Amygdala (tissue), 56 donors: ENCODE measurements around the gene HES7.
"Not testable (repeated sequence)": the region's sequence is repeated elsewhere in the genome, so short reads cannot be mapped to it uniquely, and the experiment has no call there.

Source experiments
- DNase-seq, 56 donors: peaks; one replicate each; lab custom pipeline; 2025; lab: John Stamatoyannopoulos, UW

HES7 gene

DNA sequence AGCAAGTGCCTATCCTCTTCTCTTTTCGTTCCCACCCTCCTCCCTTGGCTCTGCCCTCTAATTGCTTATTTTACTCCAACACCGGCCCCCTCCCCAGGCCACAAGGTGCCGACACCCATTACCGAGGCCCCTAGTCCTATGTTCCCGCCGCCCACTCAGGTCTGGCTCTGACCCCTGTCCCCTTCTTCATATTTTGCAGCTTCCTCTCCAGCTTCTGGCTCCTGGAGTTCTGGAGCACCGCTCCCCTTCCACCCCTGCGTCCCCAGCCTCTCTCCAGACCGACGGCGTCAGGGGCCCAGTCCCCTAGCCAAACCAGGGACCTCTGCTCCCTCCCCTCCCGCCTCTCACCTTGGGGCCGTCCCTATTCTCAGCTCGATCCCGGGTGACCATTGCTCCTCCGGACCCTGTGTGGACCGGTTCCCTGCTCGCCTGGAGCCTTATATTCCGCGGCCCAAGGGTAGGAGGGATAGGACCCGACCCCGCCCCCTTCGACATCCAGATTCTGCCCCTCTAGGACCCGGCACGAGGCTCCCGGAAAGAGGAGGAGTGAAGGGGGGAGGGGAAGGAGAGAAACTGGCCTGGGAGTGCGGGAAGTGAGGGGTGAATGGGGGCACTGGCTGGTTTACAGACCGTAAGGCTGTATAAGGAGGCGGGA lies at the start of gene HES7:
Gene HES7 (minus strand): TSS at position 412 of the 655 bp plus-strand sequence. CDS start 22 bp downstream, at position 390.
- no peak for DNase-seq

DNA sequence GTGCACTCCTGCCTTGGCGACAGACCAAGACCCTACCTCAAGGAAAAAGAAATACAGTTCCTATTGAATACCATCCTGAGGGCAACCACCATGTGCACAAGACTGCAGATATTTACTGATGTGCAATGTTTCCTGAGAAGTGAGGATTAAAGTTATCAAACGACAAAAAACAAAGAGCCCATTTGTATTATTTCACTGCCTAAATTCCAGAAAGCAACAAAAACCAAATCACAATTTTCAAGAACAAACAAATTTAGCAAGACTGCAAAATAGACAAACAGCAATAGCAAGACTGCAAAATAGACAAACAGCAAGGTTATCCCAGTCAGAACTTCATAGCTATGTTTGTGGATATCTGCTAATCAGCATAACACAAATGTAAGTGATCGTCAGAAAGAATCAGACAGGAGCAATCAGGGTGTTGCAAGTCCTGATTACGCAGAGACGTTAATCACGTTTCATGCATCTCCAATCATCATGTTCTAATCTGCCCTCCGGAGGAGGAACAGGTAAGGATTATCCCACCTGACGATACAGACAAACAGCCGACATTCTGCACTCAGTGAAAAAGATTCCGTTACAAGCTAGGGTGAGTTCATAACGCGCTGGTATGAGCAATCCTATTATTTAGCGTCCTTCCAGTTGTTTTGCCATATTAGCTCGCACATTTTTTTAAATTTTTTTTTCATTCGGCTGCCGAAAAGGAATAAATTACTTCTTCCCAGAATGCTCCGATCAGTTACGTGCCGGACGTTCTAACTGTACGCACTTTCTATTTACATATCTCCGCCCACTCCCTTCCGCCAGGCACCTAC lies 49.4 kb upstream of the HES7 start:
- DNase-seq, result peak in 50 of 56 donors; percentile 24 to 94 (median 76)

- not testable (repeated sequence) for DNase-seq
These were observed 46.3 kb upstream of the HES7 start for GRCh38 chr17:8170186-8170585.

DNA sequence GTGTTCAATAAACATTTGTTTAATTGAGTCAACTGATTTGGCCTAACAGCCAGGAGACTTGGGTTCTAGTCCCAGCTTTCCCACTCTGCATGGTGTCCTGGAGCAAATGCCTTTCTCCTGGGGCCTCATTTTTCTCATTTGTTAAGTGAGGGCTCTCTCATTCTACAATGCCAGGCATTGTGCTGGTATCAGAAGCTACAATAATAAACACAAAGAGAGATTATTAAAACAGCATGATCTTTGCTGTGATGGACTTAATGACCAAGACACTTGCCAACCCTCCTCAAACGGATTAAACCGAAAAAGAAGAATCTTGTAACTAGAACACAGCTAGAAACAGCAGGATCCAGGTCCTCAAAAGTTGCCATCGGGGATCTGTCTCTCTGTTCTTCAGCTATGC lies 43.6 kb upstream of the HES7 start:
- no peak for DNase-seq

- DNase-seq, result no peak
These were observed 42.8 kb upstream of the HES7 start for GRCh38 chr17:8166731-8167130.

DNA sequence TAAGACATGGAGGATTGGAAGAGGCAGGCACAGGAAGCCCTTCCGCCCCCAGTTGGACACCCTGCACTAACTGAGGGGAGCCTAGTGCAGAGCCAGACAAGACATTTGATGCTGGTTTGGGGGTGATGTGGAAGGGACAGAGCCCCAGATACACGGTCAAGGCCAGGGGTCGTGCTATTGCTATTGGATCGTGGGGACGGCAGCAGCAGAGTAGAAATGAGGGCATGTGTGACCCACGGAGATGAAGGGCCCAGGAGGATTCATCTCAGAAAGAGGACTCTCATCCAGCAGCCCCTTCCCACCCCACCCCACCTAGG lies 40.9 kb upstream of the HES7 start:
- DNase-seq, result no peak

- peak in 35 of 56 donors; percentile 16 to 78 (median 45) for DNase-seq
These were observed 40.3 kb upstream of the HES7 start for GRCh38 chr17:8163978-8164814.

DNA sequence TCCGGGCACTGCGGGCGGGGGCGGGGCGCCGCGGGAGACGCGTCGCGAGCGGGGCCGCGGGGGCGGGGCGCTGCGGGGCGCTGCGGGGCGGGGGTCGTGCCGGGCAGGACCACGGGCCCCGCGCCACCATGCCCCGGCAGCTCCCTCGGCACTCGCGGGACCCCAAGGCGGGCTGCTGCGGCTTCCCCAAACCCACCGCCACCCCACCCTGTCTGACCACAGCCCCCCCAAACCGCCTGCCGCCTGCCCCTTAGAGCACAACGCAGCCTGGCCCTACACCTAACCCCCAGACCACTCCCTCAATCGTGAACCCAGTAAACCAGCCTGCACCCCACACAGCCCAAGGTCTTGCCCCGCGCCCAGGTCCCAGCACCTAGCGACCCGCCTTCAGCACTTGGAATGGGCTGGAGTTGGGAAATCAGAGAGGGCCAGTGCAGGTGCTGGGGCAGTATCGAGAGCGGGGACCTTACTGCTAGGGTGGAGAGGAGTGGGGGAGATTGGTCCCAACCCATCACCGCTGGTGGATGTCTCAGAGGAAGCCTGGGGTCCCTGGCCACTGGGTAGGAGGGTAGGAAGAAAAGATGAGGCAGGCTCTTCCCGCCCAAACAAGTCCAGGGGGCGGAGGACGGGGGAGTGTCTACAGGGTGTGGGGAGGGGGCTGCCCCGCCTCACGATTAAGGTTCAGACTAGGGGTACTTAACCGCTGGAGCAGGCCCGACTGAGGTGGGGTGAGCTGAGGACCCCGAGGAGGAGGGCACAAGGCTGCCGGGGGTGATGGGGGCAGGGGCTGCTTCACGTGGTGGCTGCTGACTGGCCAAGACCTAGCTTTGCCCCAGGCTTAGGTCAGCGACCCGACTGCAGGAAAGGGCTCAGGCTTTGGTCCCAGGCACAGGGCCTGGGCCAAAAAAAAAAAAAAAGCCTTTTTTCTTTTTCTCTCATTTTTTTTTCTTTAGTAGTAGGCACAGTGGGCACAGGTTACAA lies 39.4 kb upstream of the HES7 start:
- DNase-seq, result peak in 16 of 56 donors; percentile 20 to 69 (median 54)

- DNase-seq, result peak in 45 of 56 donors; percentile 30 to 89 (median 66)
These were observed 38.5 kb upstream of the HES7 start, which contains the start of gene VAMP2 for GRCh38 chr17:8162233-8162996. VAMP2 (minus strand) TSS chr17:8162948; CDS start chr17:8162879, 69 bp downstream.

GRCh38 chr17:8161289-8162232 lies 37.7 kb upstream of the HES7 start:
- no peak for DNase-seq

- DNase-seq, result peak in 1 of 56 donors; percentile 22
These were observed 36.9 kb upstream of the HES7 start for GRCh38 chr17:8160741-8161221.

GRCh38 chr17:8160224-8160577 lies 36.3 kb upstream of the HES7 start:
- no peak for DNase-seq

DNA sequence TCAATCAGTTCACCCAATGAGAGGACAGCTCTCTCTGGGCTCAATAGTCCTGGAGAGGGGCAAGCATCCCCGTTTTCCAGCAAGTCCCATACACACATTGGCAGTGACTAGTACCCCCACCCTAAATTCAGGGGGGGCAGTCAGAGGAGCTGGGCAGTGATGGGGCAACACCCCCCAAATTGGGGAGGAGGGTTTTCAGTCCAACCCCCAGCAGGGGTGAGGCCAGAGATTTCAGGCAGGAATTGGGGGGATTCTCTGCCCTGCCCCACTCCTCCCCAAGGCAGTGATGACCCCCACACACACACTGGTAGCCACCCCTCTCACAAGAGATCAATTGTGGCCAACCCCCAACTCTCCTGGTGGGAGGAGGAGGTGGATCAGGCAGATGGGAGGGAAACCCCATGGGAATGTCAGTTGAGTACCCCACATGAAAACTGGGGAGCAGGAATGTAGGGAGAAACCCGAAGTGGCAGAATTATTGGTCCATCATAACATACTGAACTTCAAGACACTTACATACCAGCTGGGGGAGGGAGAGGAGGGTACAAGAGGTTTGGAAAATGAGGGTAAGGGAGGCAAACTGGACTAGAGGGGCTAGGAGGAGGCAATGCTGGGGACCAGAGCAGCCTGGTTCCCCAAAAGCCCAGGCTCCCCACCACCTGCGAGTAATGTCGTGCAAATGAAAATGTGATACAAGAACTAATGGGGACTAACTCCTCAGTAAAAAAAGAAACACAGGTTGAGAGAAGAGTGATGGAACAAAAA lies 35.7 kb upstream of the HES7 start:
- no peak for DNase-seq

DNA sequence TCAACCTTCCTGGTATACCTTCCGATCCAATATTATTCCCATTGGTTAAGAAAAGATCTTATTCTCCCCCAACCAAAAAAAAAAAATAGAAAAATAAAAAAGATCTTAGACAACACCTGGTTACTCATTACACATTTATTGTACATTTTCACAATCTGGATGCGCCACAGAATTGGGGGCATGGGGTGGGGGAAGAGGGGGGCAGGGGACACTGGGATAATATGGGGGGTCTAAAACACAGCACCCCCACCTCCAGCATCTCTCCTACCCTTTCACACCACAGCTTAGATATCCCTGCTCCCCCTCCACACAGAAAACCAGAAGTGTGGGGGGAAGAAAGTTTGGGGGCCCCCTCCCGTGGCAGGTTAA lies 35.1 kb upstream of the HES7 start:
- DNase-seq, result no peak

- DNase-seq, result peak in 55 of 56 donors; percentile 10 to 93 (median 73)
These were observed 34.5 kb upstream of the HES7 start for GRCh38 chr17:8158267-8159031.
